OCI-LY7 (cell line): Measurements from ENCODE around the gene C1orf21.

Experiments
- EZH2phosphoT487 ChIP-seq: fragments of 200-600 bp; sonication (generic); IDR thresholded peaks from 2 replicates; pipeline ENCODE4 v1.6.1; 2018; ENCODE audit warnings: low read depth, borderline replicate concordance, mild to moderate bottlenecking, mixed run types, antibody characterized with exemption, low read length, moderate library complexity, mixed read lengths
- TF ChIP-seq, protein P1 (sequence below): fragments of 200-600 bp; sonication (generic); conservative IDR thresholded peaks from 2 replicates; pipeline ENCODE4 v1.5.1; 2014; ENCODE audit warnings: mild to moderate bottlenecking, antibody characterized with exemption, low read length, moderate library complexity, mixed read lengths

DNA sequence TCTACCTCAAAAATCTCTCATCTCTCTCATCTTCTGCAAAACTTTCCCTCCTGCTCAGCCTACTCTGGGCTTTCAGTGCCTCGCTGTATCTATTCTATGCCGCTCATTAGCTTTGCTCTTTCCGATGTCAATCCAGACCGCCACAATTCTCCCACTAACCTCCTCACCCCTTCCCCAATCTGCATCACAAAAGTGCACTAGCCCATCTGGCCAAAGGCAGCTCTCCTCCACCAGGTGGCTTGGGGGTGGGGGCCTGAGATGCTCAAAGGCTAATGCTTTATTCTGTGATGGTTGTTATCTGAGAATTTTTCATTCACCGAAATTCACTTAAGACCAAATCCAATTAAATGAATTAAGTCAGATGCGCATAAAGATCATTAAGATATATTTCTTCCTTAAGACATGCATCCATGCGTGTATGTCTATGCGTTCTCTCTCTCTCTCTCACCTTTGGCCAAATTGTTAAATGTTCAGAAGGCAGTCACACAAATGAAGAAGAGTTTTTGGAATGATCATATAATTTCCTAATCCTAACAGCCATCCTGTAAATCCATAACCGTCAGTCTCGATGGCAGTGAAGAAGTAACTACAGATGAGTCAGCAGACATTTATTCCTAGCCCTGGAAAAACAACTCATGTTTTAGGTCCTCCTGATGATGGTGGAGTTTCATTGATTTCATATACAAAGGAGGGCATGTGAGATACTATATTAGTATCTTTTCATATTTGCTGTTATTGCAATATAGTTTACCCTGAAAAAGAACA lies 111.3 kb downstream of the C1orf21 start:
- TF ChIP-seq, protein P1, sequence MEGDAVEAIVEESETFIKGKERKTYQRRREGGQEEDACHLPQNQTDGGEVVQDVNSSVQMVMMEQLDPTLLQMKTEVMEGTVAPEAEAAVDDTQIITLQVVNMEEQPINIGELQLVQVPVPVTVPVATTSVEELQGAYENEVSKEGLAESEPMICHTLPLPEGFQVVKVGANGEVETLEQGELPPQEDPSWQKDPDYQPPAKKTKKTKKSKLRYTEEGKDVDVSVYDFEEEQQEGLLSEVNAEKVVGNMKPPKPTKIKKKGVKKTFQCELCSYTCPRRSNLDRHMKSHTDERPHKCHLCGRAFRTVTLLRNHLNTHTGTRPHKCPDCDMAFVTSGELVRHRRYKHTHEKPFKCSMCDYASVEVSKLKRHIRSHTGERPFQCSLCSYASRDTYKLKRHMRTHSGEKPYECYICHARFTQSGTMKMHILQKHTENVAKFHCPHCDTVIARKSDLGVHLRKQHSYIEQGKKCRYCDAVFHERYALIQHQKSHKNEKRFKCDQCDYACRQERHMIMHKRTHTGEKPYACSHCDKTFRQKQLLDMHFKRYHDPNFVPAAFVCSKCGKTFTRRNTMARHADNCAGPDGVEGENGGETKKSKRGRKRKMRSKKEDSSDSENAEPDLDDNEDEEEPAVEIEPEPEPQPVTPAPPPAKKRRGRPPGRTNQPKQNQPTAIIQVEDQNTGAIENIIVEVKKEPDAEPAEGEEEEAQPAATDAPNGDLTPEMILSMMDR, result no peak
- TF ChIP-seq EZH2phosphoT487, result no peak
